ENCODE measurements around the gene RC3H1. TPM values are rescaled to one million over a fixed set of nuclear protein-coding genes. Genes with fewer than 3 reads are reported as not detected.
A peak's percentile ranks its signal among the peaks of the same experiment; 100 is the strongest.

RC3H1 gene
- total and polyA plus RNA-seq, 5 donors from 2014 or later, result 2.8 to 54.7 (median 5.9) TPM

GRCh38 chr1:174021591-174022079 is 522 bp downstream of the RC3H1 start:
- H3K27ac ChIP-seq (ENCODE audit: insufficient read depth, low read length, poor library complexity, severe bottlenecking), result peak overlapping the region; percentile 78
- Mint-ChIP-seq H3K4me1 (peaks cover 17 to 59% (median 47%) of the 10 kb centered on the region in 4 donors), H3K27ac (peak overlapping the region; percentile 93 to 96 (median 95)), H3K9me3 (no peaks in the 10 kb centered on the region), H3K4me3 (peak overlapping the region; percentile 89 to 100 (median 97)), H3K27me3 (no peaks in the 10 kb centered on the region), H3K36me3 (peaks cover 2% of the 10 kb centered on the region)
- ATAC-seq (ENCODE audit: low read depth in 2 of 2), result peak in 1 of 2 donors; percentile 6
- DNase-seq, result peak; percentile 19 to 64 (median 23)
- peaks cover 52% of the 10 kb centered on the region for H3K4me1 ChIP-seq (ENCODE audit: control insufficient read depth, insufficient read depth, low read length, poor library complexity, severe bottlenecking)
- H3K9me3 ChIP-seq (ENCODE audit: control insufficient read depth in 2 of 2, low read length in 2 of 2), result no peaks in the 10 kb centered on the region
- peak overlapping the region; percentile 96 for H3K4me3 ChIP-seq (ENCODE audit: low read depth, low read length)
- H3K36me3 ChIP-seq (ENCODE audit: control insufficient read depth, insufficient read depth, low read length), result no peaks in the 10 kb centered on the region
- no peaks in the 10 kb centered on the region for H3K27me3 ChIP-seq (ENCODE audit: control insufficient read depth, insufficient read depth, low read length)

- ATAC-seq (ENCODE audit: low read depth in 2 of 2), result no peak
- DNase-seq, result no peak
- no peaks in the 10 kb centered on the region for H3K9me3 Mint-ChIP-seq
- H3K4me1 Mint-ChIP-seq, result peaks cover 29 to 73% (median 59%) of the 10 kb centered on the region in 4 donors
- H3K4me3 ChIP-seq (ENCODE audit: low read depth, low read length), result peak overlapping the region; percentile 53
- no peak overlapping the region for H3K27ac ChIP-seq (ENCODE audit: insufficient read depth, low read length, poor library complexity, severe bottlenecking)
- no peaks in the 10 kb centered on the region for H3K27me3 Mint-ChIP-seq
- H3K4me3 Mint-ChIP-seq, result peak overlapping the region in 3 of 4 donors; percentile 49 to 89 (median 54)
- peak overlapping the region in 1 of 3 donors; percentile 81 for H3K27ac Mint-ChIP-seq
- H3K4me1 ChIP-seq (ENCODE audit: control insufficient read depth, insufficient read depth, low read length, poor library complexity, severe bottlenecking), result peaks cover 62% of the 10 kb centered on the region
- H3K9me3 ChIP-seq (ENCODE audit: control insufficient read depth in 2 of 2, low read length in 2 of 2), result no peaks in the 10 kb centered on the region
- peaks cover 7% of the 10 kb centered on the region for H3K36me3 Mint-ChIP-seq
- no peaks in the 10 kb centered on the region for H3K36me3 ChIP-seq (ENCODE audit: control insufficient read depth, insufficient read depth, low read length)
- H3K27me3 ChIP-seq (ENCODE audit: control insufficient read depth, insufficient read depth, low read length), result no peaks in the 10 kb centered on the region
Measured at GRCh38 chr1:174018565-174018964, 3.6 kb downstream of the RC3H1 start.

- Mint-ChIP-seq H3K36me3 (peaks cover 7% of the 10 kb centered on the region), H3K27ac (peak overlapping the region in 2 of 3 donors; percentile 7 to 14), H3K4me1 (peaks cover 36 to 70% (median 55%) of the 10 kb centered on the region in 4 donors), H3K27me3 (no peaks in the 10 kb centered on the region), H3K9me3 (no peaks in the 10 kb centered on the region), H3K4me3 (peak overlapping the region; percentile 16 to 75 (median 54))
- H3K27me3 ChIP-seq (ENCODE audit: control insufficient read depth, insufficient read depth, low read length), result no peaks in the 10 kb centered on the region
- no peak for ATAC-seq (ENCODE audit: low read depth in 2 of 2)
- no peaks in the 10 kb centered on the region for H3K36me3 ChIP-seq (ENCODE audit: control insufficient read depth, insufficient read depth, low read length)
- no peak overlapping the region for H3K27ac ChIP-seq (ENCODE audit: insufficient read depth, low read length, poor library complexity, severe bottlenecking)
- H3K4me3 ChIP-seq (ENCODE audit: low read depth, low read length), result peak overlapping the region; percentile 53
- no peaks in the 10 kb centered on the region for H3K9me3 ChIP-seq (ENCODE audit: control insufficient read depth in 2 of 2, low read length in 2 of 2)
- peaks cover 51% of the 10 kb centered on the region for H3K4me1 ChIP-seq (ENCODE audit: control insufficient read depth, insufficient read depth, low read length, poor library complexity, severe bottlenecking)
- DNase-seq, result no peak
Measured at GRCh38 chr1:174017231-174017970, 4.8 kb downstream of the RC3H1 start.

- peaks cover 42 to 75% (median 54%) of the 10 kb centered on the region in 4 donors for H3K4me1 Mint-ChIP-seq
- Histone ChIP-seq H3K9me3 (ENCODE audit: control insufficient read depth in 2 of 2, low read length in 2 of 2) (no peaks in the 10 kb centered on the region), H3K4me1 (ENCODE audit: control insufficient read depth, insufficient read depth, low read length, poor library complexity, severe bottlenecking) (peaks cover 28% of the 10 kb centered on the region), H3K36me3 (ENCODE audit: control insufficient read depth, insufficient read depth, low read length) (peaks cover 2% of the 10 kb centered on the region), H3K4me3 (ENCODE audit: low read depth, low read length) (peak overlapping the region; percentile 33), H3K27ac (ENCODE audit: insufficient read depth, low read length, poor library complexity, severe bottlenecking) (no peak overlapping the region), H3K27me3 (ENCODE audit: control insufficient read depth, insufficient read depth, low read length) (no peaks in the 10 kb centered on the region)
- DNase-seq (no peak), ATAC-seq (ENCODE audit: low read depth in 2 of 2) (no peak)
- H3K4me3 Mint-ChIP-seq, result peak overlapping the region in 1 of 4 donors; percentile 5
- H3K9me3 Mint-ChIP-seq, result no peaks in the 10 kb centered on the region
- peak overlapping the region in 1 of 3 donors; percentile 58 for H3K27ac Mint-ChIP-seq
- H3K36me3 Mint-ChIP-seq, result peaks cover 18% of the 10 kb centered on the region
- no peaks in the 10 kb centered on the region for H3K27me3 Mint-ChIP-seq
Measured at GRCh38 chr1:174013864-174014418, 8.2 kb downstream of the RC3H1 start.

GRCh38 chr1:174008979-174009378 is 13.2 kb downstream of the RC3H1 start:
- Histone ChIP-seq H3K27ac (ENCODE audit: insufficient read depth, low read length, poor library complexity, severe bottlenecking) (no peak overlapping the region), H3K27me3 (ENCODE audit: control insufficient read depth, insufficient read depth, low read length) (no peaks in the 10 kb centered on the region), H3K4me3 (ENCODE audit: low read depth, low read length) (no peak overlapping the region), H3K36me3 (ENCODE audit: control insufficient read depth, insufficient read depth, low read length) (peaks cover 2% of the 10 kb centered on the region), H3K9me3 (ENCODE audit: control insufficient read depth in 2 of 2, low read length in 2 of 2) (no peaks in the 10 kb centered on the region), H3K4me1 (ENCODE audit: control insufficient read depth, insufficient read depth, low read length, poor library complexity, severe bottlenecking) (peaks cover 13% of the 10 kb centered on the region)
- peak overlapping the region in 1 of 4 donors; percentile 48 for H3K4me3 Mint-ChIP-seq
- H3K9me3 Mint-ChIP-seq, result no peaks in the 10 kb centered on the region
- peaks cover 50 to 77% (median 58%) of the 10 kb centered on the region in 4 donors for H3K4me1 Mint-ChIP-seq
- no peaks in the 10 kb centered on the region for H3K27me3 Mint-ChIP-seq
- DNase-seq (no peak), ATAC-seq (ENCODE audit: low read depth in 2 of 2) (no peak)
- H3K36me3 Mint-ChIP-seq, result peaks cover 29% of the 10 kb centered on the region
- H3K27ac Mint-ChIP-seq, result no peak overlapping the region

GRCh38 chr1:174008269-174008668 is 13.9 kb downstream of the RC3H1 start:
- no peak for ATAC-seq (ENCODE audit: low read depth in 2 of 2)
- Mint-ChIP-seq H3K9me3 (no peaks in the 10 kb centered on the region), H3K27ac (peak overlapping the region in 1 of 3 donors; percentile 39), H3K27me3 (no peaks in the 10 kb centered on the region), H3K36me3 (peaks cover 28% of the 10 kb centered on the region), H3K4me3 (peak overlapping the region in 1 of 4 donors; percentile 8), H3K4me1 (peaks cover 49 to 75% (median 56%) of the 10 kb centered on the region in 4 donors)
- DNase-seq, result no peak
- peaks cover 13% of the 10 kb centered on the region for H3K4me1 ChIP-seq (ENCODE audit: control insufficient read depth, insufficient read depth, low read length, poor library complexity, severe bottlenecking)
- no peak overlapping the region for H3K4me3 ChIP-seq (ENCODE audit: low read depth, low read length)
- H3K36me3 ChIP-seq (ENCODE audit: control insufficient read depth, insufficient read depth, low read length), result peaks cover 2% of the 10 kb centered on the region
- H3K27ac ChIP-seq (ENCODE audit: insufficient read depth, low read length, poor library complexity, severe bottlenecking), result no peak overlapping the region
- no peaks in the 10 kb centered on the region for H3K9me3 ChIP-seq (ENCODE audit: control insufficient read depth in 2 of 2, low read length in 2 of 2)
- H3K27me3 ChIP-seq (ENCODE audit: control insufficient read depth, insufficient read depth, low read length), result no peaks in the 10 kb centered on the region

- Mint-ChIP-seq H3K36me3 (peaks cover 30% of the 10 kb centered on the region), H3K27ac (no peak overlapping the region), H3K9me3 (no peaks in the 10 kb centered on the region), H3K27me3 (no peaks in the 10 kb centered on the region), H3K4me3 (no peak overlapping the region), H3K4me1 (peaks cover 48 to 75% (median 56%) of the 10 kb centered on the region in 4 donors)
- Histone ChIP-seq H3K9me3 (ENCODE audit: control insufficient read depth in 2 of 2, low read length in 2 of 2) (no peaks in the 10 kb centered on the region), H3K27ac (ENCODE audit: insufficient read depth, low read length, poor library complexity, severe bottlenecking) (no peak overlapping the region), H3K4me1 (ENCODE audit: control insufficient read depth, insufficient read depth, low read length, poor library complexity, severe bottlenecking) (peaks cover 13% of the 10 kb centered on the region), H3K36me3 (ENCODE audit: control insufficient read depth, insufficient read depth, low read length) (peaks cover 2% of the 10 kb centered on the region), H3K27me3 (ENCODE audit: control insufficient read depth, insufficient read depth, low read length) (no peaks in the 10 kb centered on the region), H3K4me3 (ENCODE audit: low read depth, low read length) (no peak overlapping the region)
- ATAC-seq (ENCODE audit: low read depth in 2 of 2) (no peak), DNase-seq (no peak)
Measured at GRCh38 chr1:174007851-174008250, 14.3 kb downstream of the RC3H1 start.
